ENCODE measurements around the gene C1orf87. TPM values are rescaled to one million over a fixed set of nuclear protein-coding genes. Genes with fewer than 3 reads are reported as not detected.

C1orf87 gene, protein sequence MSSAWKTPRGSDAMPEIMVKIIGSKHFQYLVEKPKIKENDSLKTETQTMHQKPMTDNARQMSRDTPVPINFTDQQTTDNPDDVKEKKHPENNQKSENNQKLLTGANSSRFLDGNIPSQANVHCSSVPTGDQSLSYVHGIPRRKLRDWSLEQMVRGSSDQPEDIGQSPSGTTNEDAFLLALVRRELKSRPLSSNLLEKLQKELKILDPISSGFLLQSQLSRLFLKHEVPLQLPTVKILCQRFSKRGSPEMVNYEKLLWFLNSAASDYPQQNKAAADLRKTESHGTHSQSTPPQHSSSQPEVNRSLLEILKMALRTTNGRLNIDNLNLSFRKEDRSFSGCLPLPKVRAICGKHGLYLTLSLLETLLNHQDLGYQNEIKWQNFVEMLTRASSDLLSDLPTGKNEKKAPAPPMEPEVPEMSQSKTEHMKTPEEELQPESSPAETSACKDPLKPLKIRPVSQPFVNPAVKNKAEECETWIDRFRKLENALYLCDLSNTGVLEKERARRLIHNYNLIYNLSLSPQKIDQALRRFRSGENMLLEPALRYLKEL
- total RNA-seq = not detected

DNA sequence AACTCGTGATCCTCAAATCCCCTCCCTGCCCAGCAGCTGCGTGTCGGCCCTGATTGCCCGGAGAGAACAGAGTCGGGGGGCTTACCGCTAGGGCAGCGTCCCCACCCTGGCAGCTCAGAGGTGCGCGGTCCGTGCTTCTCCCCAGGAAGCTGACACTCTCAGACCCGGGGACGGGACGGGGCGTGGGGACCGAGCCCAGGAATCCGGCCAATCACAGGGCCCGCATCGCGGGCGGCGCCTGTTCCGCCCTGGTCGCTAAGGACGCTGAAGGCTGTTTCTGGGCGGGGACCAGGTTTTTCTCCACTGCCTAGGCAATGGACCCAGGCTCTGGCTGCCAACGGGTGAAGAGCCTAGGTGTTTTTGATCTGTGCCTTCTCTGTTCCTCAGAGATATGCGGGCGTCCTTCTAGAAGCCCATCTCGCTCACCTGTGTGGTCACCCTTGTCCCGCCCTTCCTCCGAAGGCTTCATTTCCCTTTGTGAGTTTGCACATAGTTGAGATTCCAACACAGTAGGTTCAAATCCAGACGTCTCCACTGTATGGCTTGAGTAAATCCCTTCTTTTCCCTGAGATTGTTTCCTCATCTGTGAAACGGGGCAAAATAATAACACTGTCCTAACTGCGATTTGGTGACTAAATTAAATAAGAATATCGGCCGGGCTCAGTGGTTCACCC, at the start of gene C1orf87:
C1orf87 (minus strand) TSS at position 166 of the 674 bp plus-strand sequence. CDS start 1,127 bp downstream, outside the sequence.

Other genes starting within 250 kb of the C1orf87 start
- gene CYP2J2, start 147.0 kb downstream of the C1orf87 start, total RNA-seq = 2.7 TPM